Adrenal gland (tissue), 12 donors: ENCODE measurements around the gene NKX6-2. TPM values are rescaled to one million over a fixed set of nuclear protein-coding genes. Genes with fewer than 3 reads are reported as not detected.

ENCODE experiments used
- DNase-seq, 7 donors: peaks; one replicate each; pipeline ENCODE4 v3.0.0-alpha.2; 2019 to 2020
- H3K27ac ChIP-seq, 5 donors: fragments of 200-600 bp; sonication (generic) in 4 of 5; 1 replicate in 3 of 5; 2 replicates in 2 of 5; pipeline versions ENCODE4 v1.5.1 to v1.8.0; 2016 to 2020; ENCODE audit warnings: mild to moderate bottlenecking in 1 of 5
- H3K27me3 ChIP-seq: fragments of 200-600 bp; 2 replicates; pipeline ENCODE4 v1.8.0; 2021
- H3K36me3 ChIP-seq, 2 donors: fragments of 200-600 bp; replicated peaks in 1 of 2; 1 replicate in 1 of 2; 2 replicates in 1 of 2; pipeline versions ENCODE4 v1.5.1 to v1.8.0; 2018 to 2022
- H3K4me1 ChIP-seq, 2 donors: fragments of 200-600 bp; replicated peaks in 1 of 2; 1 replicate in 1 of 2; 2 replicates in 1 of 2; pipeline versions ENCODE4 v1.5.1 to v1.8.0; 2018 to 2021
- H3K4me3 ChIP-seq, 4 donors: fragments of 200-600 bp; sonication (generic) in 3 of 4; one replicate each; pipeline ENCODE4 v1.5.1; 2016 to 2018
- H3K9me3 ChIP-seq, 3 donors: fragments of 200-600 bp; sonication (generic) in 1 of 3; replicated peaks in 1 of 3; 1 replicate in 2 of 3; 2 replicates in 1 of 3; pipeline versions ENCODE4 v1.5.1 to v1.8.0; 2016 to 2021
- CTCF ChIP-seq, 6 experiments: fragments of 450-650 bp in 4 of 6; fragments of 200-600 bp in 2 of 6; sonication (generic) in 1 of 6; IDR thresholded peaks; 1 replicate in 5 of 6; 2 replicates in 1 of 6; pipeline versions ENCODE4 v1.5.1 to v1.8.0; 2016 to 2021; ENCODE audit warnings: antibody characterized with exemption in 6 of 6, mild to moderate bottlenecking in 2 of 6, moderate library complexity in 1 of 6
- POLR2A ChIP-seq, 2 donors: fragments of 450-650 bp; IDR thresholded peaks; one replicate each; pipeline ENCODE4 v1.6.1; 2017; ENCODE audit warnings: antibody characterized with exemption in 2 of 2, mild to moderate bottlenecking in 2 of 2, moderate library complexity in 1 of 2
- WGBS, 4 donors: extraction: QIAGEN DNeasy Blood & Tissue Kit in 2 of 4; methylation state at CpG; one replicate each; pipeline versions ENCODE4 v1.1.5 to v1.1.7; 2013 to 2017; 5-methylcytosine and 5-hydroxymethylcytosine counted together
- intact Hi-C, 2 donors: fragments of 100-400 bp; cut with DNase I; formaldehyde crosslinking; loops; one replicate each; pipeline versions ENCODE4 v1.14.1 to v1.15.0; 2022 to 2023
- polyA plus RNA-seq, 3 donors: library from polyadenylated mRNA; stranded (reverse); fragments of 200-250 nt in 2 of 3; fragments of 350-450 nt in 1 of 3; fragmentation: Illumina TruSeq in 1 of 3; extraction: RNeasy Lipid Tissue Mini Kit (QIAGEN cat#74804) in 1 of 3; gene quantifications; one replicate each; pipeline ENCODE4 v1.2.3, GENCODE V29; 2013 to 2014
- total RNA-seq, 9 donors: library from RNA; depleted of rRNA in 4 of 9; stranded (reverse); fragments of >200 nt in 4 of 9; fragments of 120-200 nt in 1 of 9; fragmentation: NEBNext Ultra II Directional in 1 of 9; extraction: Animal tissue kit (Norgen Biotek cat#: 25700) in 1 of 9; gene quantifications; one replicate each; pipeline versions ENCODE4 v1.1.0 to v1.2.4, GENCODE V29; 2013 to 2023
- donor health status: healthy with polysubstance abuse.
- donor health status: Bipolar disorder and iron deficiency.
- donor health status: DM: yes; HTN: yes; CAD: no.
- donor health status: DM: no; HTN: no; CAD: no.
- donor health status: DM: no; HTN: no; CAD: no.
- donor health status: DM: yes; HTN: yes; CAD: no.

NKX6-2 gene
- total and polyA plus RNA-seq, 12 donors: 0.37 to 0.40 TPM; not detected in 10

GRCh38 chr10:132770061-132771021 is 15.6 kb downstream of the NKX6-2 start:
- 94 to 98% (median 98%) methylated on average over 31 to 45 of the region's 45 CpGs for WGBS, 4 donors
- H3K9me3 ChIP-seq: no peaks in the 10 kb centered on the region
- no peaks in the 10 kb centered on the region for H3K4me1 ChIP-seq
- H3K36me3 ChIP-seq: no peaks in the 10 kb centered on the region
- no peak for TF ChIP-seq POLR2A (IDR thresholded peaks at IDR 0.05)
- no peak for TF ChIP-seq CTCF (IDR thresholded peaks at IDR 0.05)
- DNase-seq: no peak
- no peaks in the 10 kb centered on the region for H3K27me3 ChIP-seq
- H3K27ac ChIP-seq: no peak overlapping the region
- intact Hi-C loops: no loop called here
- no peak overlapping the region for H3K4me3 ChIP-seq

GRCh38 chr10:132768346-132769248 is 17.4 kb downstream of the NKX6-2 start:
- Histone ChIP-seq H3K27me3 (no peaks in the 10 kb centered on the region), H3K4me3 (no peak overlapping the region), H3K36me3 (no peaks in the 10 kb centered on the region), H3K9me3 (no peaks in the 10 kb centered on the region), H3K4me1 (no peaks in the 10 kb centered on the region), H3K27ac (no peak overlapping the region)
- intact Hi-C loops: no loop called here
- TF ChIP-seq CTCF (IDR thresholded peaks at IDR 0.05) (no peak), POLR2A (IDR thresholded peaks at IDR 0.05) (no peak)
- WGBS, 4 donors: 97 to 98% (median 97%) methylated on average over 37 to 41 of the region's 41 CpGs
- DNase-seq: no peak

GRCh38 chr10:132766291-132766690 is 19.7 kb downstream of the NKX6-2 start:
- Histone ChIP-seq H3K4me1 (no peaks in the 10 kb centered on the region), H3K9me3 (no peaks in the 10 kb centered on the region), H3K36me3 (no peaks in the 10 kb centered on the region), H3K27me3 (no peaks in the 10 kb centered on the region), H3K4me3 (no peak overlapping the region), H3K27ac (no peak overlapping the region)
- TF ChIP-seq CTCF (IDR thresholded peaks at IDR 0.05) (no peak), POLR2A (IDR thresholded peaks at IDR 0.05) (no peak)
- DNase-seq: no peak
- 92 to 95% (median 94%) methylated on average over 13 of the region's 13 CpGs for WGBS, 4 donors
- intact Hi-C loops: no loop called here

- Histone ChIP-seq H3K27ac (no peak overlapping the region), H3K36me3 (no peaks in the 10 kb centered on the region), H3K27me3 (no peaks in the 10 kb centered on the region), H3K9me3 (no peaks in the 10 kb centered on the region), H3K4me3 (no peak overlapping the region), H3K4me1 (no peaks in the 10 kb centered on the region)
- TF ChIP-seq POLR2A (IDR thresholded peaks at IDR 0.05) (no peak), CTCF (IDR thresholded peaks at IDR 0.05) (no peak)
- WGBS, 4 donors: 82 to 92% (median 88%) methylated on average over 5 to 11 of the region's 11 CpGs
- intact Hi-C loops: no loop called here
- DNase-seq: no peak
Measured at GRCh38 chr10:132765435-132765834, 20.5 kb downstream of the NKX6-2 start.
